ENCODE data around the gene CHD5. TPM values are rescaled to one million over a fixed set of nuclear protein-coding genes. Genes with fewer than 3 reads are reported as not detected.

The CHD5 gene
- polyA plus RNA-seq, 1 experiment: 0.02 TPM

DNA sequence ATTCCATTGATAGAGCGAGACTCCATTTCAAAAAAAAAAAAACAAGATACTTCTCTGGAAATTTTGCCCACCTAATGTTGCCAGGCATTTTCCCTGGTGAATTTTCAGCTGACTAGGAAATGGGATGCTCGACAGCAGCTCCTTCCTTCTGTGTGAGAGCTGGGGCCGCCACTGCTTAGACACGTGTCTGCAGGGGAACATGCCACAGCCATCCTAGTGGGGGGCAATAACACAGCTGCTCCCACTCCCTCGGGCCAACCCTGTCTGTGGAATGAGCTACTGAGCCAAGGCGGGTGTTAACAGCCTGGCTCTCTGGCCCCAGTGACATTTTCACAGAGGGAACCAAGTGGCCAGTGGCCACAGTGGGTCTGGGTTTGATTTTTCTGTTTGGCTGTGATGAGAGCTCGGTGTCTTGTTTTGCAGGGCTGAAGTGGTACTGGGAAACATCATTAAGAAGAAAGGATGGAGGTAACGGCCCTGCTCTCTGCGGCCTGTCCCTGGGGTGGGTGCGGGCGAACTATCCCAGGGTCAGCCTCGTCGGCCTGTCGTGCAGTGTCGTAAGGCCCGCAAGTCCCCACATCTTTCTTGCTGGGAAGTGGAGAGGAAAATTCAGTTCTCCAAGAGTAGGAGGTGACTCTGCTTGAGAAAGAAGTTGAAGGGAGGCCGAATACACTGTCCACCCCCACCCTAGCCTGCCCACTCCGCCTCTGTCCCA is 95.2 kb downstream of the CHD5 start:
- CTCF ChIA-PET: interaction anchor here (0.6 to 1.1 kb wide), 2 partner anchors 120 to 232 kb away, joined by 4 to 5 read pairs; no protein-coding TSS in a partner anchor
- Histone ChIP-seq H3K27ac (ENCODE audit: low read depth, low read length) (no peak overlapping the region), H3K4me3 (ENCODE audit: low read depth, low read length) (no peak overlapping the region), H3K9me3 (ENCODE audit: control insufficient read depth, insufficient read depth, low read length) (no peaks in the 10 kb centered on the region; the same call in 1 of the 2 replicates), H3K27me3 (ENCODE audit: control insufficient read depth, insufficient read depth, low read length) (peaks cover 54% of the 10 kb centered on the region)
- TF ChIP-seq, protein P1, sequence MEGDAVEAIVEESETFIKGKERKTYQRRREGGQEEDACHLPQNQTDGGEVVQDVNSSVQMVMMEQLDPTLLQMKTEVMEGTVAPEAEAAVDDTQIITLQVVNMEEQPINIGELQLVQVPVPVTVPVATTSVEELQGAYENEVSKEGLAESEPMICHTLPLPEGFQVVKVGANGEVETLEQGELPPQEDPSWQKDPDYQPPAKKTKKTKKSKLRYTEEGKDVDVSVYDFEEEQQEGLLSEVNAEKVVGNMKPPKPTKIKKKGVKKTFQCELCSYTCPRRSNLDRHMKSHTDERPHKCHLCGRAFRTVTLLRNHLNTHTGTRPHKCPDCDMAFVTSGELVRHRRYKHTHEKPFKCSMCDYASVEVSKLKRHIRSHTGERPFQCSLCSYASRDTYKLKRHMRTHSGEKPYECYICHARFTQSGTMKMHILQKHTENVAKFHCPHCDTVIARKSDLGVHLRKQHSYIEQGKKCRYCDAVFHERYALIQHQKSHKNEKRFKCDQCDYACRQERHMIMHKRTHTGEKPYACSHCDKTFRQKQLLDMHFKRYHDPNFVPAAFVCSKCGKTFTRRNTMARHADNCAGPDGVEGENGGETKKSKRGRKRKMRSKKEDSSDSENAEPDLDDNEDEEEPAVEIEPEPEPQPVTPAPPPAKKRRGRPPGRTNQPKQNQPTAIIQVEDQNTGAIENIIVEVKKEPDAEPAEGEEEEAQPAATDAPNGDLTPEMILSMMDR (IDR thresholded peaks at IDR 0.05; ENCODE audit: low read depth, low read length): no peak
- no peak for DNase-seq (ENCODE audit: low read depth, low spot score)
- POLR2A ChIA-PET: no interaction called here

DNA sequence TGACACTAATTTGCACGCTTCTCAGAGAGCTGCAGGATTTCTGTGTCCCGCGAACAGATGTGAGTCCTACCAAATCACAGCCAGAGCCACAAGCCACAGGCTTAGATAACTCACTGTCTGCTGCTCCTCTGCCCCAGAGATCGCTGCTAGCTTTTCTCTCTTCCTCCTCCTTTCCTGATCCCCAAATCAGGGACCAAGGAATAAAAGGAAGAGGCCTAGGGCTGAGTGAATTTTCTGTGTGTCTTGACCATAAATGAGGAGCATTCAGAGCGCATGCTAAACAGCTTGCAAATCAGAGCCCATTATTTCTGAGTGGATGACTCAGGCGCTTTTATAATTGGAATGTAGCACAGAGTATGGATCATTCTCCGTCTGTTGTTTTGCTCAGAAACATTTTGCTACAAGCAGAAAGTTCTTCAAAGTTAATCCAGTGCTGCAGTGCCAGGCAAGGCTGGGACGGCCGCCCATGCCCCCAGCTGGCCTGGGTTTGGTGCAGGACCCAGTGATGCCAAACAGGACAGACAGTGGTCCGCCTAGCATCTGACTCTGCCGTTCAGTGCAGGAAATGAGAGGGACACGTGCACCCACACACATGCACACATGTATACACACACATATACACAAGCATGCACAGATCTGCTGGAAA is 96.2 kb downstream of the CHD5 start:
- TF ChIP-seq, protein P1 (IDR thresholded peaks at IDR 0.05; ENCODE audit: low read depth, low read length): no peak
- POLR2A ChIA-PET: no interaction called here
- Histone ChIP-seq H3K27me3 (ENCODE audit: control insufficient read depth, insufficient read depth, low read length) (peaks cover 58% of the 10 kb centered on the region), H3K27ac (ENCODE audit: low read depth, low read length) (no peak overlapping the region), H3K9me3 (ENCODE audit: control insufficient read depth, insufficient read depth, low read length) (no peaks in the 10 kb centered on the region; the same call in 1 of the 2 replicates), H3K4me3 (ENCODE audit: low read depth, low read length) (no peak overlapping the region)
- DNase-seq (ENCODE audit: low read depth, low spot score): no peak
- CTCF ChIA-PET: interaction anchor here (0.6 to 0.8 kb wide), 3 partner anchors 99 to 233 kb away, joined by 3 to 4 read pairs (median 3); no protein-coding TSS in a partner anchor

DNA sequence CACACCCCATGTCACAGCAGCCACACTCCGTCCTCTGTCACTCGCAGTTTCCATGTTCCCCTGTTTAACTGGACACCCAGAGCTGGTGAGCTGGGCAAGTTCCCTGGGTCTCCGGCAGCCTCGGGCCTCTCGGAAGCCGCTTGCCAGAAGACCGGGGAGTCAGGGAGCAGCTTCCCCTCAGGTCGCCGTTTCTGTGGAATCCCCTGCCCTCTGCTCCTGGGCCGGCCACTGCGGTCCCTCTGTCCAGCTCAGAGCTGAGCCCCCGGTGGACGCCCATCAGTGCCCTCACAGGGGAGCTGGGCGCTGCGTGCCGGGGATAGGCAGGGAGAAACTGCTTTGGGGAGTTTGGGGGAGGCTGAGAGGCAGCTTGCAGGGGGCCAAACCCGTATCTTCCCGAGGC is 96.7 kb downstream of the CHD5 start:
- POLR2A ChIA-PET: no interaction called here
- TF ChIP-seq, protein P1 (IDR thresholded peaks at IDR 0.05; ENCODE audit: low read depth, low read length): no peak
- H3K27me3 ChIP-seq (ENCODE audit: control insufficient read depth, insufficient read depth, low read length): peaks cover 58% of the 10 kb centered on the region
- no peak overlapping the region for H3K4me3 ChIP-seq (ENCODE audit: low read depth, low read length)
- H3K9me3 ChIP-seq (ENCODE audit: control insufficient read depth, insufficient read depth, low read length): no peaks in the 10 kb centered on the region; the same call in 1 of the 2 replicates
- CTCF ChIA-PET: interaction anchor here (0.8 to 1.5 kb wide), 5 partner anchors 9 to 168 kb away, joined by 3 to 4 read pairs (median 3); no protein-coding TSS in a partner anchor
- no peak overlapping the region for H3K27ac ChIP-seq (ENCODE audit: low read depth, low read length)
- DNase-seq (ENCODE audit: low read depth, low spot score): no peak

DNA sequence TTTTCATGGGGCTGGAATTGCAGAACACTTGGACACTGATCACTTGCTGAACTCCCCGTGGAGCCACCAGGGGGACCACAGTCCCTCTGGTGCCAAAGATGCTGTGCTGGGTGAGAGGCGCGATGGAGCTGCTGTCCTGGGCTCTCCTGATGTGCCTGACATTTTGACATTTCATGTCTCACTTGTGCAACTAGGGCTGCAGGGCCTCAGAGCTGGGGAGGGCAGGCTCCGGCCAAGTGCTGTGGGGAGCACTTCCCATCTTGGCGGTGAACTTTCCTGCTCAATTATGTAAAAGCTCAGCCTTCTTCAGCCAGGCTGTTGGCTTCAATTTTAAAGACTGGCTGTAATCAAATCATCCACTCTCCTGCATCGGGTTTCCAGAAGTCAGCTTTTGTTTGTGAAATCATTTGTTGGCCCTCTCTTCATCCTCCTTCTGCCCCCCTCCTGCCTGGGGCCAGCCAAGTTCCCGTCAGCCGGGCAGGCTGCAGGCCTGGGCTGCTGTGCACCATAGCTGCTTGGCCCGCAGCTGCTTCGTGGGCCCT is 97.6 kb downstream of the CHD5 start:
- ChIA-PET CTCF (interaction anchor here (0.6 to 1.7 kb wide), 8 partner anchors 9 to 163 kb away, joined by 3 to 8 read pairs (median 4); no protein-coding TSS in a partner anchor), POLR2A (interaction anchor here (0.9 kb wide), 1 partner anchor 13 kb away, joined by 3 read pairs; no protein-coding TSS in a partner anchor)
- TF ChIP-seq, protein P1 (IDR thresholded peaks at IDR 0.05; ENCODE audit: low read depth, low read length): peak; percentile 42

More for the DNA sequence above, 97.6 kb downstream of the CHD5 start:
- Histone ChIP-seq H3K4me3 (ENCODE audit: low read depth, low read length) (no peak overlapping the region), H3K27me3 (ENCODE audit: control insufficient read depth, insufficient read depth, low read length) (peaks cover 57% of the 10 kb centered on the region), H3K27ac (ENCODE audit: low read depth, low read length) (no peak overlapping the region), H3K9me3 (ENCODE audit: control insufficient read depth, insufficient read depth, low read length) (no peaks in the 10 kb centered on the region; the same call in 1 of the 2 replicates)
- no peak for DNase-seq (ENCODE audit: low read depth, low spot score)

All from AG04450 (cell line).